ENCODE results near the gene TRIM7. TPM values are rescaled to one million over a fixed set of nuclear protein-coding genes. Genes with fewer than 3 reads are reported as not detected.

TRIM7 gene
- total and polyA plus RNA-seq, 2 of the 4 experiments (the other 2 are of a cell fraction), result 0.54 to 1.0 TPM

GRCh38 chr5:181233088-181233800, 28.2 kb upstream of the TRIM7 start:
- 76% methylated on average over 6 of the region's 16 CpGs; no CpG with 5 or more reads in 1 of the 2 experiments for WGBS, 2 experiments (ENCODE audit: extremely low coverage in 2 of 2, insufficient read length in 1 of 2)
- H3K36me3 ChIP-seq (ENCODE audit: control insufficient read depth, insufficient read depth, low read length), result peaks cover 66% of the 10 kb centered on the region

More at GRCh38 chr5:181233088-181233800, 28.2 kb upstream of the TRIM7 start:
- CTCF ChIA-PET, result no interaction called here
- no peak overlapping the region for H3K14ac ChIP-seq (replicated peaks; ENCODE audit: low read depth, low read length)
- no peak overlapping the region for H3K18ac ChIP-seq (ENCODE audit: low read depth, low read length)
- peaks cover 48% of the 10 kb centered on the region for H4K20me1 ChIP-seq (ENCODE audit: insufficient read depth, low read length)
- no peak overlapping the region for H2BK15ac ChIP-seq (ENCODE audit: low read depth, low read length)
- H3K9me3 ChIP-seq (ENCODE audit: control insufficient read depth, insufficient read depth, low read length), result no peaks in the 10 kb centered on the region
- no peak overlapping the region for H3K9ac ChIP-seq (ENCODE audit: low read depth, low read length)
- POLR2A ChIA-PET (ENCODE audit: unreplicated experiment), result no interaction called here
- H4K91ac ChIP-seq (ENCODE audit: insufficient read depth, low read depth, low read length), result no peak overlapping the region
- dilution Hi-C loops (cut with HindIII; ENCODE audit: low sequenced_read_pairs, unreplicated experiment) (no loop called here), intact Hi-C loops (cut with micrococcal nuclease) (no loop called here), in situ Hi-C loops (cut with MboI; ENCODE audit: low sequenced_read_pairs) (no loop called here)
- no peak overlapping the region for H2BK120ac ChIP-seq (ENCODE audit: low read depth, low read length)
- BruUV-seq (replicated peaks), result no TSS peak
- H2BK5ac ChIP-seq (ENCODE audit: low read depth, low read length, poor library complexity, severe bottlenecking), result no peak overlapping the region
- no peak overlapping the region for H3K56ac ChIP-seq (ENCODE audit: extremely low read depth, insufficient read depth, low read length)
- H3K4me1 ChIP-seq (ENCODE audit: control insufficient read depth, insufficient read depth, low read length), result no peaks in the 10 kb centered on the region
- H3K4me3 ChIP-seq (ENCODE audit: insufficient read depth, low read depth, low read length), result no peak overlapping the region
- DNase-seq (no peak), ATAC-seq (ENCODE audit: low read depth) (no peak)
- no peak overlapping the region for H3K4me2 ChIP-seq (ENCODE audit: low read depth, low read length)
- no peak overlapping the region for H2AK9ac ChIP-seq (replicated peaks; ENCODE audit: low read depth, low read length, poor library complexity)
- no peak overlapping the region for H4K8ac ChIP-seq (ENCODE audit: low read depth in 2 of 2, low read length in 2 of 2)
- H2AFZ ChIP-seq (replicated peaks; ENCODE audit: low read length, poor library complexity), result no peak overlapping the region
- TF ChIP-seq USF2 (IDR thresholded peaks at IDR 0.05; ENCODE audit: low read depth, low read length) (no peak), RAD21 (IDR thresholded peaks at IDR 0.05; ENCODE audit: low read length) (no peak), CEBPB (IDR thresholded peaks at IDR 0.05; ENCODE audit: low read depth, low read length) (no peak), SMC3 (IDR thresholded peaks at IDR 0.05; ENCODE audit: low read depth, low read length) (no peak), BHLHE40 (IDR thresholded peaks at IDR 0.05; ENCODE audit: low read depth, low read length) (no peak), POLR2A (IDR thresholded peaks at IDR 0.05; ENCODE audit: low read depth, low read length) (no peak), RFX5 (IDR thresholded peaks at IDR 0.05; ENCODE audit: low read depth, low read length) (no peak), MAFK (IDR thresholded peaks at IDR 0.05; ENCODE audit: low read depth, low read length) (no peak), NFE2L2 (IDR thresholded peaks at IDR 0.05; ENCODE audit: low read depth, low read length) (no peak), RCOR1 (IDR thresholded peaks at IDR 0.05; ENCODE audit: insufficient replicate concordance, low read length) (no peak), MXI1 (IDR thresholded peaks at IDR 0.05; ENCODE audit: borderline replicate concordance, low read depth, low read length) (no peak), ELK1 (IDR thresholded peaks at IDR 0.05; ENCODE audit: borderline replicate concordance, low read depth, low read length) (no peak), CTCF (conservative IDR thresholded peaks at IDR 0.05; ENCODE audit: low read depth, low read length) (no peak), CHD1 (IDR thresholded peaks at IDR 0.05; ENCODE audit: low read depth, low read length) (no peak), FOS (IDR thresholded peaks at IDR 0.05; ENCODE audit: low read depth, low read length) (no peak), MAZ (IDR thresholded peaks at IDR 0.05; ENCODE audit: borderline replicate concordance, low read depth, low read length) (no peak)
- no peak overlapping the region for H2AK5ac ChIP-seq (ENCODE audit: low read depth, low read length)
- H3K27ac ChIP-seq (ENCODE audit: insufficient read depth, low read length), result no peak overlapping the region
- no peak overlapping the region for H4K5ac ChIP-seq (ENCODE audit: low read depth, low read length)
- H3K27me3 ChIP-seq (ENCODE audit: control insufficient read depth, insufficient read depth, low read length), result no peaks in the 10 kb centered on the region
- H3K4ac ChIP-seq (ENCODE audit: low read depth, low read length), result no peak overlapping the region
- H3K9me1 ChIP-seq (ENCODE audit: insufficient read depth, low read length), result no peaks in the 10 kb centered on the region; the same call in 1 of the 2 replicates
- no peak overlapping the region for H3K23ac ChIP-seq (ENCODE audit: low read depth, low read length)
- H2BK20ac ChIP-seq (ENCODE audit: low read depth, low read length), result no peak overlapping the region
- H3K79me1 ChIP-seq (ENCODE audit: low read depth in 1 of 2, low read length in 2 of 2), result peaks cover 16 to 33% of the 10 kb centered on the region in 2 experiments

Measured in IMR-90 (cell line).